Measurements from ENCODE around the gene SULF2.

SULF2 gene

GRCh38 chr20:47713878-47714450, 71.3 kb downstream of the SULF2 start:
- no peak for TF ChIP-seq CTCF (conservative IDR thresholded peaks at IDR 0.05; ENCODE audit: control insufficient read depth, insufficient read depth, low read depth, low read length)
- H3K4me3 ChIP-seq (ENCODE audit: control insufficient read depth, low read depth, low read length) = no peak overlapping the region
- peak; percentile 51 for DNase-seq (ENCODE audit: low read depth)

GRCh38 chr20:47713163-47713562, 72.1 kb downstream of the SULF2 start:
- DNase-seq (ENCODE audit: low read depth) = no peak
- TF ChIP-seq CTCF (conservative IDR thresholded peaks at IDR 0.05; ENCODE audit: control insufficient read depth, insufficient read depth, low read depth, low read length) = no peak
- no peak overlapping the region for H3K4me3 ChIP-seq (ENCODE audit: control insufficient read depth, low read depth, low read length)

GRCh38 chr20:47711046-47711752, 74.1 kb downstream of the SULF2 start:
- no peak for TF ChIP-seq CTCF (conservative IDR thresholded peaks at IDR 0.05; ENCODE audit: control insufficient read depth, insufficient read depth, low read depth, low read length)
- peak; percentile 17 for DNase-seq (ENCODE audit: low read depth)
- no peak overlapping the region for H3K4me3 ChIP-seq (ENCODE audit: control insufficient read depth, low read depth, low read length)

- H3K4me3 ChIP-seq (ENCODE audit: control insufficient read depth, low read depth, low read length) = no peak overlapping the region
- DNase-seq (ENCODE audit: low read depth) = no peak
- TF ChIP-seq CTCF (conservative IDR thresholded peaks at IDR 0.05; ENCODE audit: control insufficient read depth, insufficient read depth, low read depth, low read length) = no peak
Observed at GRCh38 chr20:47710665-47711045, 74.6 kb downstream of the SULF2 start.

GRCh38 chr20:47708953-47709833, 76.1 kb downstream of the SULF2 start:
- TF ChIP-seq CTCF (conservative IDR thresholded peaks at IDR 0.05; ENCODE audit: control insufficient read depth, insufficient read depth, low read depth, low read length) = no peak
- no peak for DNase-seq (ENCODE audit: low read depth)
- H3K4me3 ChIP-seq (ENCODE audit: control insufficient read depth, low read depth, low read length) = no peak overlapping the region

GRCh38 chr20:47708140-47708807, 77.0 kb downstream of the SULF2 start:
- no peak overlapping the region for H3K4me3 ChIP-seq (ENCODE audit: control insufficient read depth, low read depth, low read length)
- TF ChIP-seq CTCF (conservative IDR thresholded peaks at IDR 0.05; ENCODE audit: control insufficient read depth, insufficient read depth, low read depth, low read length) = no peak
- DNase-seq (ENCODE audit: low read depth) = no peak
